Astrocyte (in vitro differentiated cells and primary cell): Measurements from ENCODE around the gene GPRC5A. TPM values are rescaled to one million over a fixed set of nuclear protein-coding genes. Genes with fewer than 3 reads are reported as not detected.
A peak's percentile ranks its signal among the peaks of the same experiment; 100 is the strongest.

Experiments
- DNase-seq: peaks from one replicate; pipeline ENCODE4 v3.0.0-alpha.2; 2010; ENCODE audit warnings: low read depth
- FAIRE-seq: peaks from 2 replicates; lab custom pipeline; 2011; peaks lifted over from hg19 to GRCh38; lab: Jason Lieb, UNC
- H2AFZ ChIP-seq: 2 replicates; pipeline ENCODE4 v1.6.0; 2012; ENCODE audit warnings: low read depth, low read length, inconsistent platforms
- H3K27ac ChIP-seq: 2 replicates; pipeline ENCODE4 v1.5.1; 2011; ENCODE audit warnings: low read depth, low read length, inconsistent platforms
- H3K27me3 ChIP-seq: 2 replicates; pipeline ENCODE4 v1.6.0; 2011; ENCODE audit warnings: low read length, inconsistent platforms; ENCODE audit not compliant: insufficient read depth
- H3K36me3 ChIP-seq: 2 replicates; pipeline ENCODE4 v1.5.1; 2011; ENCODE audit warnings: low read length, inconsistent platforms; ENCODE audit not compliant: insufficient read depth
- H3K4me1 ChIP-seq: 2 replicates; pipeline ENCODE4 v1.5.1; 2011; ENCODE audit warnings: low read length, inconsistent platforms; ENCODE audit not compliant: insufficient read depth
- H3K4me2 ChIP-seq: 2 replicates; pipeline ENCODE4 v1.6.0; 2012; ENCODE audit warnings: low read length, inconsistent platforms
- H3K4me3 ChIP-seq: 2 replicates; pipeline ENCODE4 v1.5.1; 2011; ENCODE audit warnings: low read depth, mild to moderate bottlenecking, low read length, inconsistent platforms; ENCODE audit not compliant: insufficient read depth
- H3K79me2 ChIP-seq: 2 replicates; pipeline ENCODE4 v1.6.0; 2012; ENCODE audit warnings: mild to moderate bottlenecking, low read length, inconsistent platforms; ENCODE audit not compliant: insufficient read depth
- H3K9ac ChIP-seq: 2 replicates; pipeline ENCODE4 v1.6.0; 2012; ENCODE audit warnings: mild to moderate bottlenecking, low read length, inconsistent platforms
- H3K9me3 ChIP-seq: 2 replicates; pipeline ENCODE4 v1.5.1; 2012; ENCODE audit warnings: low read depth, mild to moderate bottlenecking, low read length, inconsistent platforms; ENCODE audit not compliant: insufficient read depth
- H4K20me1 ChIP-seq: 2 replicates; pipeline ENCODE4 v1.6.0; 2012; ENCODE audit warnings: low read length, inconsistent platforms; ENCODE audit not compliant: insufficient read depth
- H3K27ac Mint-ChIP-seq: one replicate; pipeline ENCODE4 v1.8.0; 2021; ENCODE audit warnings: mild to moderate bottlenecking, mixed read lengths; ENCODE audit not compliant: unreplicated experiment
- H3K27me3 Mint-ChIP-seq: one replicate; pipeline ENCODE4 v1.8.0; 2021; ENCODE audit warnings: low read depth, mixed read lengths; ENCODE audit not compliant: unreplicated experiment
- H3K36me3 Mint-ChIP-seq: one replicate; pipeline ENCODE4 v1.8.0; 2021; ENCODE audit warnings: low read depth, mixed read lengths; ENCODE audit not compliant: unreplicated experiment
- H3K4me1 Mint-ChIP-seq: one replicate; pipeline ENCODE4 v1.8.0; 2021; ENCODE audit warnings: low read depth, mixed read lengths; ENCODE audit not compliant: unreplicated experiment
- H3K4me3 Mint-ChIP-seq: one replicate; pipeline ENCODE4 v1.8.0; 2021; ENCODE audit warnings: mild to moderate bottlenecking, moderate library complexity, mixed read lengths; ENCODE audit not compliant: unreplicated experiment
- H3K9me3 Mint-ChIP-seq: one replicate; pipeline ENCODE4 v1.8.0; 2021; ENCODE audit warnings: mild to moderate bottlenecking, mixed read lengths; ENCODE audit not compliant: unreplicated experiment
- CTCF ChIP-seq: IDR thresholded peaks from 2 replicates; pipeline ENCODE4 v1.5.1; 2011; ENCODE audit warnings: low read depth, mild to moderate bottlenecking, inconsistent platforms, low read length, moderate library complexity; ENCODE audit not compliant: insufficient read depth
- EZH2 ChIP-seq: IDR thresholded peaks from 2 replicates; pipeline ENCODE4 v1.6.1; 2012; ENCODE audit warnings: mild to moderate bottlenecking, low read length, inconsistent platforms; ENCODE audit not compliant: insufficient read depth
- total RNA-seq: library from RNA; stranded (reverse); gene quantifications from 2 replicates; pipeline ENCODE4 v1.2.1, GENCODE V29; 2021

Gene GPRC5A
- total RNA-seq, 1 donor from 2014 or later: 12.5 TPM

GRCh38 chr12:12853435-12853834 lies 37.9 kb upstream of the GPRC5A start:
- Histone ChIP-seq H3K4me3 (no peak overlapping the region), H3K4me2 (no peak overlapping the region), H2AFZ (no peak overlapping the region), H4K20me1 (no peaks in the 10 kb centered on the region), H3K9me3 (no peaks in the 10 kb centered on the region), H3K27ac (no peak overlapping the region), H3K36me3 (no peaks in the 10 kb centered on the region), H3K4me1 (no peaks in the 10 kb centered on the region), H3K9ac (no peak overlapping the region), H3K27me3 (no peaks in the 10 kb centered on the region), H3K79me2 (no peaks in the 10 kb centered on the region)
- H3K27me3 Mint-ChIP-seq: no peaks in the 10 kb centered on the region
- DNase-seq (no peak), FAIRE-seq (no peak)
- no peak for TF ChIP-seq CTCF
- no peak for TF ChIP-seq EZH2
- H3K4me3 Mint-ChIP-seq: no peak overlapping the region
- H3K36me3 Mint-ChIP-seq: peaks cover 7% of the 10 kb centered on the region
- peaks cover 4% of the 10 kb centered on the region for H3K9me3 Mint-ChIP-seq
- H3K27ac Mint-ChIP-seq: no peak overlapping the region
- no peaks in the 10 kb centered on the region for H3K4me1 Mint-ChIP-seq

- no peaks in the 10 kb centered on the region for H3K27me3 Mint-ChIP-seq
- Histone ChIP-seq H2AFZ (no peak overlapping the region), H4K20me1 (no peaks in the 10 kb centered on the region), H3K4me3 (no peak overlapping the region), H3K9me3 (no peaks in the 10 kb centered on the region), H3K27me3 (no peaks in the 10 kb centered on the region), H3K9ac (no peak overlapping the region), H3K4me2 (no peak overlapping the region), H3K4me1 (no peaks in the 10 kb centered on the region), H3K79me2 (no peaks in the 10 kb centered on the region), H3K27ac (no peak overlapping the region), H3K36me3 (peaks cover 8% of the 10 kb centered on the region)
- peaks cover 14% of the 10 kb centered on the region for H3K36me3 Mint-ChIP-seq
- FAIRE-seq (no peak), DNase-seq (peak; percentile 23)
- H3K27ac Mint-ChIP-seq: no peak overlapping the region
- no peaks in the 10 kb centered on the region for H3K4me1 Mint-ChIP-seq
- no peaks in the 10 kb centered on the region for H3K9me3 Mint-ChIP-seq
- TF ChIP-seq CTCF (no peak), EZH2 (no peak)
- no peak overlapping the region for H3K4me3 Mint-ChIP-seq
Measured at GRCh38 chr12:12859690-12860089, 31.7 kb upstream of the GPRC5A start.

GRCh38 chr12:12864243-12864642 lies 27.1 kb upstream of the GPRC5A start:
- no peak overlapping the region for H2AFZ ChIP-seq
- no peaks in the 10 kb centered on the region for H3K4me1 ChIP-seq
- no peak overlapping the region for H3K4me3 ChIP-seq
- H3K36me3 Mint-ChIP-seq: peaks cover 27% of the 10 kb centered on the region
- H3K27me3 Mint-ChIP-seq: no peaks in the 10 kb centered on the region
- no peak overlapping the region for H3K4me3 Mint-ChIP-seq
- no peaks in the 10 kb centered on the region for H3K79me2 ChIP-seq
- no peaks in the 10 kb centered on the region for H3K4me1 Mint-ChIP-seq
- H3K9ac ChIP-seq: no peak overlapping the region
- no peaks in the 10 kb centered on the region for H3K27me3 ChIP-seq
- TF ChIP-seq CTCF (no peak), EZH2 (no peak)
- no peaks in the 10 kb centered on the region for H4K20me1 ChIP-seq
- H3K4me2 ChIP-seq: no peak overlapping the region
- no peaks in the 10 kb centered on the region for H3K9me3 ChIP-seq
- DNase-seq (no peak), FAIRE-seq (no peak)
- no peak overlapping the region for H3K27ac ChIP-seq
- H3K36me3 ChIP-seq: peaks cover 8% of the 10 kb centered on the region
- H3K27ac Mint-ChIP-seq: no peak overlapping the region
- H3K9me3 Mint-ChIP-seq: peaks cover 4% of the 10 kb centered on the region
